ENCODE measurements around the gene SENP2. TPM values are rescaled to one million over a fixed set of nuclear protein-coding genes. Genes with fewer than 3 reads are reported as not detected.
A peak's percentile ranks its signal among the peaks of the same experiment; 100 is the strongest.

SENP2 gene
- polyA plus RNA-seq, 1 donor (not counting 4 experiments of a cell fraction or from before 2014, with no cell fraction given): 12.6 TPM

GRCh38 chr3:185656321-185656840 lies 70.3 kb downstream of the SENP2 start:
- peak overlapping the region; percentile 30 for H3K4me2 ChIP-seq (ENCODE audit: control insufficient read depth, extremely low read depth, insufficient read depth, low read depth, low read length)
- H2AFZ ChIP-seq (ENCODE audit: control insufficient read depth, low read length): no peak overlapping the region
- peak overlapping the region in 1 of 3 experiments; percentile 9 for H3K4me3 ChIP-seq (ENCODE audit: control insufficient read depth in 2 of 3, extremely low read depth in 1 of 3, insufficient read depth in 2 of 3, low read depth in 1 of 3, low read length in 3 of 3)
- peak overlapping the region; percentile 46 for H3K9ac ChIP-seq (ENCODE audit: control insufficient read depth, extremely low read depth, insufficient read depth, low read length)
- H3K4me1 ChIP-seq (ENCODE audit: control insufficient read depth, extremely low read depth, insufficient read depth, low read length): peaks cover 59% of the 10 kb centered on the region
- no peaks in the 10 kb centered on the region for H3K9me1 ChIP-seq (ENCODE audit: control insufficient read depth, extremely low read depth, insufficient read depth, low read length)
- H3K79me2 ChIP-seq (ENCODE audit: control insufficient read depth, insufficient read depth, low read length): no peaks in the 10 kb centered on the region
- no peaks in the 10 kb centered on the region for H3K27me3 ChIP-seq (ENCODE audit: control insufficient read depth, extremely low read depth, insufficient read depth, low read length)
- dilution Hi-C loops (cut with MboI; ENCODE audit: extremely low pct_ligation_motif_present, low sequenced_read_pairs): no loop called here
- FAIRE-seq (peak; percentile 98), DNase-seq (ENCODE audit: low read depth, low spot score) (peak; percentile 90)
- TF ChIP-seq EZH2 (IDR thresholded peaks at IDR 0.05; ENCODE audit: low read length) (no peak), CTCF (optimal IDR thresholded peaks at IDR 0.05 in 1 of 3, IDR thresholded peaks at IDR 0.05 in 1 of 3, conservative IDR thresholded peaks at IDR 0.05 in 1 of 3; ENCODE audit: extremely low read depth in 1 of 3, insufficient read depth in 2 of 3, low read length in 3 of 3) (no peak)
- peak overlapping the region; percentile 88 for H3K27ac ChIP-seq (ENCODE audit: control insufficient read depth, insufficient read depth, low read length)
- no peaks in the 10 kb centered on the region for H4K20me1 ChIP-seq (ENCODE audit: control insufficient read depth, extremely low read depth, insufficient read depth, low read length)
- peaks cover 34 to 57% of the 10 kb centered on the region in 2 experiments for H3K36me3 ChIP-seq (ENCODE audit: control insufficient read depth in 2 of 2, extremely low read depth in 1 of 2, insufficient read depth in 2 of 2, low read length in 2 of 2)
- no peaks in the 10 kb centered on the region for H3K9me3 ChIP-seq (ENCODE audit: control insufficient read depth, low read depth, low read length)

DNA sequence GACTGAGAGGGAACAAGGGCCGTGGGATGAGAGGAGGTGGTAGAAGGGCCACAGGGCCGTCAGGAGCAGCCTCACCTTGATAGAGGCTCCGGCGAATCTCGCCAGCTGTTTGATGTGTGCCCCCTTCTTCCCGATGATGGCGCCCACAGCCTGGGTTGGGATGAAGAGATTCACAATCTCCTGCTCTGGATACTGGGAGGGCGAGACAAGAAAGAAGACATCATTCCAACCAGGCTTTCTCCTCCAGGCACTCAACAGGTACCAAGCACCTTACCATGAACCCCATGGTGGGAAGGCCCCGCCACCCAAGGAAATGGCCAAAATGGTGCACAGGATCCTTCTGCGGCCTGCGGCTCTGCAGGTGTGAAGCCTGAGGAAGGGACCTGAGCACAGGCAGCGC lies 71.1 kb downstream of the SENP2 start:
- dilution Hi-C loops (cut with MboI; ENCODE audit: extremely low pct_ligation_motif_present, low sequenced_read_pairs): no loop called here
- no peaks in the 10 kb centered on the region for H3K9me1 ChIP-seq (ENCODE audit: control insufficient read depth, extremely low read depth, insufficient read depth, low read length)
- peak overlapping the region; percentile 46 for H3K9ac ChIP-seq (ENCODE audit: control insufficient read depth, extremely low read depth, insufficient read depth, low read length)
- peak overlapping the region; percentile 88 for H3K27ac ChIP-seq (ENCODE audit: control insufficient read depth, insufficient read depth, low read length)
- H3K36me3 ChIP-seq (ENCODE audit: control insufficient read depth in 2 of 2, extremely low read depth in 1 of 2, insufficient read depth in 2 of 2, low read length in 2 of 2): peaks cover 28 to 50% of the 10 kb centered on the region in 2 experiments
- no peak overlapping the region for H2AFZ ChIP-seq (ENCODE audit: control insufficient read depth, low read length)
- H3K79me2 ChIP-seq (ENCODE audit: control insufficient read depth, insufficient read depth, low read length): no peaks in the 10 kb centered on the region
- peaks cover 59% of the 10 kb centered on the region for H3K4me1 ChIP-seq (ENCODE audit: control insufficient read depth, extremely low read depth, insufficient read depth, low read length)
- TF ChIP-seq EZH2 (IDR thresholded peaks at IDR 0.05; ENCODE audit: low read length): no peak
- peak overlapping the region; percentile 30 for H3K4me2 ChIP-seq (ENCODE audit: control insufficient read depth, extremely low read depth, insufficient read depth, low read depth, low read length)
- H3K27me3 ChIP-seq (ENCODE audit: control insufficient read depth, extremely low read depth, insufficient read depth, low read length): no peaks in the 10 kb centered on the region
- no peaks in the 10 kb centered on the region for H4K20me1 ChIP-seq (ENCODE audit: control insufficient read depth, extremely low read depth, insufficient read depth, low read length)
- FAIRE-seq (no peak), DNase-seq (ENCODE audit: low read depth, low spot score) (no peak)
- peak overlapping the region in 1 of 3 experiments; percentile 9 for H3K4me3 ChIP-seq (ENCODE audit: control insufficient read depth in 2 of 3, extremely low read depth in 1 of 3, insufficient read depth in 2 of 3, low read depth in 1 of 3, low read length in 3 of 3)
- H3K9me3 ChIP-seq (ENCODE audit: control insufficient read depth, low read depth, low read length): no peaks in the 10 kb centered on the region
